Activated CD8-positive, alpha-beta T cell treated with anti-CD3 and anti-CD28 coated beads for 36 hours (primary cell): ENCODE measurements around the gene KRT77. TPM values are rescaled to one million over a fixed set of nuclear protein-coding genes. Genes with fewer than 3 reads are reported as not detected.

Source experiments
- ATAC-seq: fragments of 200-7000 bp; cut with Tn5 transposase; one replicate; pipeline ENCODE4 v1.10.0; 2021; ENCODE audit warnings: mild to moderate bottlenecking, moderate library complexity
- CTCF ChIA-PET: fragments of 350-600 bp; sonication (Branson Sonifier 250); formaldehyde crosslinking; loops from one replicate; lab custom pipeline; 2021; ENCODE audit warnings: antibody characterized with exemption; lab: Charles Lee
- POLR2A ChIA-PET: fragments of 350-600 bp; sonication (Branson Sonifier 250); formaldehyde crosslinking; loops from one replicate; lab custom pipeline; 2021; ENCODE audit warnings: antibody characterized with exemption; lab: Charles Lee
- DNase-seq: peaks from one replicate; pipeline ENCODE4 v3.0.0-alpha.2; 2020
- H3K27ac Mint-ChIP-seq: one replicate; pipeline ENCODE4 v1.8.0; 2021; ENCODE audit warnings: mild to moderate bottlenecking, mixed read lengths
- H3K27me3 Mint-ChIP-seq: one replicate; pipeline ENCODE4 v1.8.0; 2021; ENCODE audit warnings: mixed read lengths
- H3K36me3 Mint-ChIP-seq: one replicate; pipeline ENCODE4 v1.8.0; 2021; ENCODE audit warnings: low read depth, mixed read lengths
- H3K4me1 Mint-ChIP-seq: one replicate; pipeline ENCODE4 v1.8.0; 2021; ENCODE audit warnings: low read depth, mixed read lengths
- H3K4me3 Mint-ChIP-seq: one replicate; pipeline ENCODE4 v1.8.0; 2021; ENCODE audit warnings: mild to moderate bottlenecking, moderate library complexity, mixed read lengths
- H3K9me3 Mint-ChIP-seq: one replicate; pipeline ENCODE4 v1.8.0; 2021; ENCODE audit warnings: mixed read lengths
- intact Hi-C: fragments of 100-400 bp; cut with micrococcal nuclease; formaldehyde crosslinking; loops from one replicate; pipeline ENCODE4 v1.10.0; 2022
- total RNA-seq, 2 experiments: library from RNA; stranded (reverse); gene quantifications; one replicate each; pipeline ENCODE4 v1.2.3, GENCODE V29; 2021
- TF ChIP-seq, protein P1 (sequence below): fragments of 200-600 bp; IDR thresholded peaks from one replicate; pipeline ENCODE4 v1.8.0; 2022; ENCODE audit warnings: antibody characterized with exemption, mild to moderate bottlenecking

Gene KRT77
- total RNA-seq, 2 experiments from 2014 or later = not detected

DNA sequence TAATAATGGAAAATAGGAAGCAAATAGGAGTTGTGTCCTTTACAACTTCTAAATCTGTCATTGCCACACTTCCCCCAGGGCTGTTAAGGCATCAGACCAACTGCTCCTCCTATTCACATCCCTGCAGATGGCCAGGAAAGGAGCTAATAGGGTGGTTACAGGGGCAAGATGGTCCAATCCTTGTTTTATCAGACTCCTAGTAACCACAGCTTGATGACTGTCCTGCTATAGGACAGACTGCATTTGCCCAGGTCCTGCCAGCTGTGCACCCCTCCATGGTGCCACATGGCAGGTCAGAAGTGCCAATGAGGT, 40.5 kb downstream of the KRT77 start:
- Mint-ChIP-seq H3K4me1 (peaks cover 4% of the 10 kb centered on the region), H3K36me3 (no peaks in the 10 kb centered on the region), H3K27ac (no peak overlapping the region), H3K4me3 (no peak overlapping the region), H3K9me3 (no peaks in the 10 kb centered on the region), H3K27me3 (no peaks in the 10 kb centered on the region)
- ChIA-PET CTCF (interaction anchor here (1.0 to 1.6 kb wide), 4 partner anchors 18 to 222 kb away, joined by 3 to 5 read pairs (median 4); partner anchors contain the start of gene KRT1), POLR2A (no interaction called here)
- intact Hi-C loops = no loop called here
- DNase-seq (no peak), ATAC-seq (no peak)
- TF ChIP-seq, protein P1, sequence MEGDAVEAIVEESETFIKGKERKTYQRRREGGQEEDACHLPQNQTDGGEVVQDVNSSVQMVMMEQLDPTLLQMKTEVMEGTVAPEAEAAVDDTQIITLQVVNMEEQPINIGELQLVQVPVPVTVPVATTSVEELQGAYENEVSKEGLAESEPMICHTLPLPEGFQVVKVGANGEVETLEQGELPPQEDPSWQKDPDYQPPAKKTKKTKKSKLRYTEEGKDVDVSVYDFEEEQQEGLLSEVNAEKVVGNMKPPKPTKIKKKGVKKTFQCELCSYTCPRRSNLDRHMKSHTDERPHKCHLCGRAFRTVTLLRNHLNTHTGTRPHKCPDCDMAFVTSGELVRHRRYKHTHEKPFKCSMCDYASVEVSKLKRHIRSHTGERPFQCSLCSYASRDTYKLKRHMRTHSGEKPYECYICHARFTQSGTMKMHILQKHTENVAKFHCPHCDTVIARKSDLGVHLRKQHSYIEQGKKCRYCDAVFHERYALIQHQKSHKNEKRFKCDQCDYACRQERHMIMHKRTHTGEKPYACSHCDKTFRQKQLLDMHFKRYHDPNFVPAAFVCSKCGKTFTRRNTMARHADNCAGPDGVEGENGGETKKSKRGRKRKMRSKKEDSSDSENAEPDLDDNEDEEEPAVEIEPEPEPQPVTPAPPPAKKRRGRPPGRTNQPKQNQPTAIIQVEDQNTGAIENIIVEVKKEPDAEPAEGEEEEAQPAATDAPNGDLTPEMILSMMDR = no peak

DNA sequence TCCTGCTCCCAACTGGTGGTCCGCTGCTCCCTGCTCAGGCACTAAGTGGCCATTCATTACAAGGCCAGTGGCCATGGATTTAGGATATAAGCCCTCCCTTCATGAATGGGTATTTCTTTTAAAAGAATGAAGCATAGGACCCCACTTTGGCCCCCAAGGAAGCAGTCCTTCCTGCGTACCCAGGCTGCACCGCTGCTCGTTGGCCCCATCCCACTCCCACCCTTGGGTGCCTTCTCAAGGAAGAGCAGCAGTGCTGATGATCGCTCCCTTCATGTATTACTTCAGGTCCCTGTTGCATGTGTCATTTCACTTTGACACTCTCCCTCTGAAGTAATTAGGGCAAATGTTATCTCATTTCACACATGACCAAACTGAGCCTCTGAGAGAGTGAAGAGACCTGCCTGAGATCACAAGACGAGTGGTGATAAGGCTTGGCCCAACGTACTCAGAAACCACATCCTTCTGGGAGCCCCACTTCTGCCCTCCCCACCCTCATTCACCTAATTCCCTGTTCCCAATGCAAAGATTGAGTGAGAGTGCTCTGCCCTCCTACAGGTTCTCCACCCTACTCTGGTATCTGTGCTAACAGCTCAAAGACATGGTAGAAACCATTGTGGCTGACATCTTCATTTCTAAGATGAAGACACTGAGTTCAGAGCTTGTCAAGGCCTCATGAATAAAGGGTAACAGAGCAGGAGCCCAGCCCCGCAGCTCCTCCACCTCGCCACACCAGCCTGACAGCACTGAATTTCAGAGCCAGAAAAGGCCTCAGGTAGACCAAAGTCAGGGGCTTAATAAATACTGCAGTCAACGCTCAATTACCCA, 41.0 kb downstream of the KRT77 start:
- Mint-ChIP-seq H3K9me3 (no peaks in the 10 kb centered on the region), H3K27ac (no peak overlapping the region), H3K36me3 (no peaks in the 10 kb centered on the region), H3K4me1 (peaks cover 4% of the 10 kb centered on the region), H3K4me3 (no peak overlapping the region), H3K27me3 (no peaks in the 10 kb centered on the region)
- POLR2A ChIA-PET = no interaction called here
- TF ChIP-seq, protein P1 = no peak
- ATAC-seq (no peak), DNase-seq (no peak)
- intact Hi-C loops = no loop called here
- CTCF ChIA-PET = interaction anchor here (1.2 to 1.6 kb wide), 3 partner anchors 78 to 223 kb away, joined by 3 to 5 read pairs (median 5); no protein-coding TSS in a partner anchor

DNA sequence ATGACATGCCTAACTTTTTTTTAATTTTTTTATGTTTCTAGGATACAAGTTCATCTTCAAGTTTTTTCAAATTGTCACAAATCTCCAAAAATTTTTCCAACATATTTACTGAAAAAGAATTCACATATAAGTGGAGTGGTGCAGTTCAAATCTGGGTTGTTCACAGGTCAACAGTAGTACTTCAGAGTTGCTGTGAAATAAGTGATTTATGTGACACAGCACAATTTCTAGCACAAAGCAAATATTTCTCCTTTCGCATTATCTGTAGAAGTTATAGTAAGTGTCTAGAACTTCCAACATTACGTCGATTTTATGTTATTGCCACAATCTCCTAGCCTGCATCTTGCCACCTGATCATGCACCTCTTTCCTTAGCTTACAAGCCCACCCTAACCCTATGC, 41.7 kb downstream of the KRT77 start:
- peaks cover 5% of the 10 kb centered on the region for H3K4me1 Mint-ChIP-seq
- no peak overlapping the region for H3K27ac Mint-ChIP-seq
- ATAC-seq = no peak
- no peak overlapping the region for H3K4me3 Mint-ChIP-seq
- ChIA-PET POLR2A (no interaction called here), CTCF (no interaction called here)
- no peaks in the 10 kb centered on the region for H3K27me3 Mint-ChIP-seq
- TF ChIP-seq, protein P1 = no peak
- DNase-seq = no peak
- no peaks in the 10 kb centered on the region for H3K36me3 Mint-ChIP-seq
- intact Hi-C loops = no loop called here
- H3K9me3 Mint-ChIP-seq = no peaks in the 10 kb centered on the region

DNA sequence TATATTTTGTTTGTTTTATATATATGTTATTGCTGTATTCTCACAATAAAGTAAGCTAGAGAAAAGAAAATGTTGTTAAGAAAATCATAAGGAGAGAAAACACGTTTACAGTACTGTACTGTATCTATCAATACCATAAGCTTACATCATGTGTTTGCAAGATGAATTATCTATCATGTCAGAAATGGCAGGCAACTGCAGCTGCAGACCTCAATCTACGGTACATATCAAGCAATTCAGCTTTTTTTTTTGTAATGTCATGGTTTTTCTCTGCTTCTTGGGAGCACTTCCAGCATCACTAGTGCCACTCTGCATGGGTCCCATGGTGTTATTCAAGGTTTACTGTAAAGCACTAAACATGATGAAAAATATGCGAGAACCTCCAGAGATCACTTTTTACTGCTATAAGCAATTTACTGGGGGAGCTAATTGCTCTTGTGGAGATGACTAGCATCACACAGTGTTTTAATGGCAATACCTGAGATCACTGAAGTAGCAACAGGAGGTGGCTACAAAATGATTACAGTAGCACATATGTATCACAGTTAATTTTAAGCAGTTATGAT, 42.3 kb downstream of the KRT77 start:
- Mint-ChIP-seq H3K27me3 (no peaks in the 10 kb centered on the region), H3K4me3 (no peak overlapping the region), H3K9me3 (no peaks in the 10 kb centered on the region), H3K4me1 (peaks cover 7% of the 10 kb centered on the region), H3K36me3 (no peaks in the 10 kb centered on the region), H3K27ac (no peak overlapping the region)
- TF ChIP-seq, protein P1 = no peak
- intact Hi-C loops = no loop called here
- POLR2A ChIA-PET = no interaction called here
- ATAC-seq (no peak), DNase-seq (no peak)
- CTCF ChIA-PET = interaction anchor here (1.6 kb wide), 1 partner anchor 224 kb away, joined by 6 read pairs; no protein-coding TSS in a partner anchor

DNA sequence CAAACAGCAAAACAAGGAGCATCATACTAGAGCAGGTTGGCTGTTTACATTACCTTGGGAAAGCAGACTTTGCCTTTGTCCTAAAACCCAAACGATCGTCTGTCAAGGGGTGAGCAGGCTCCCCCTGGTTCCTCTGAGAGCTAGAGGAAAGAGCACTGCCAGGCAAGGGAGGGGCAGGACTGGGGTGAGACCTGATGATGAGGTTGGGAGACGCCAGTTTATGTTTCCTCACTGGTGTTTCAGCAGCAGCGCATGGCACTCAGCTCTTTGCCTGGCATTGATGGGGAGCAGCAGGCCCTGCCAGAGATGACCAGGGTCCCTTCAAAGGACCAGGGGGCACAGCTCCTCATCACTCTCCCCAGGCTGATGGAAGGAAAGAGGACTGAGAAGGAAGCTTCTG, 43.4 kb downstream of the KRT77 start:
- intact Hi-C loops = no loop called here
- ChIA-PET POLR2A (no interaction called here), CTCF (interaction anchor here (1.4 to 1.6 kb wide), 2 partner anchors 19 to 225 kb away, joined by 3 to 6 read pairs; no protein-coding TSS in a partner anchor)
- ATAC-seq = no peak
- TF ChIP-seq, protein P1 = no peak
- H3K27me3 Mint-ChIP-seq = no peaks in the 10 kb centered on the region
- H3K9me3 Mint-ChIP-seq = no peaks in the 10 kb centered on the region
- no peak overlapping the region for H3K4me3 Mint-ChIP-seq
- H3K36me3 Mint-ChIP-seq = no peaks in the 10 kb centered on the region
- H3K4me1 Mint-ChIP-seq = peaks cover 7% of the 10 kb centered on the region
- H3K27ac Mint-ChIP-seq = no peak overlapping the region
- DNase-seq = no peak
